PC-3 (cell line): ENCODE data around the gene PDZD7. TPM values are rescaled to one million over a fixed set of nuclear protein-coding genes. Genes with fewer than 3 reads are reported as not detected.

Experiments used
- ATAC-seq: fragments of 200-7000 bp; cut with Tn5 transposase; 2 replicates; pipeline ENCODE4 v1.9.1; 2020; ENCODE audit warnings: mild to moderate bottlenecking, moderate library complexity
- BruUV-seq: library from RNA; stranded (reverse); fragments of 400-500 nt; replicated peaks from 2 replicates; lab custom pipeline; 2021; lab: Mats Ljungman, UMichigan
- CTCF ChIA-PET: fragments of 300-600 bp; sonication (Branson Sonifier 250); formaldehyde crosslinking; loops from one replicate; lab custom pipeline; 2022; ENCODE audit warnings: antibody characterized with exemption; lab: Charles Lee
- POLR2A ChIA-PET: fragments of 300-600 bp; sonication (Branson Sonifier 250); formaldehyde crosslinking; loops from one replicate; lab custom pipeline; 2022; ENCODE audit warnings: antibody characterized with exemption; ENCODE audit not compliant: unreplicated experiment; lab: Charles Lee
- DNase-seq: peaks from one replicate; pipeline ENCODE4 v3.0.0-alpha.2; 2015
- H2AFZ ChIP-seq: fragments of 300-600 bp; sonication (generic); 2 replicates; pipeline ENCODE4 v1.6.0; 2016; ENCODE audit warnings: antibody characterized with exemption, low read length
- H3F3A ChIP-seq: fragments of 300-600 bp; sonication (generic); one replicate; pipeline ENCODE4 v1.6.0; 2017; ENCODE audit warnings: antibody characterized with exemption, low read length, control low read depth, mild to moderate bottlenecking; ENCODE audit not compliant: unreplicated experiment
- H3K27ac ChIP-seq: fragments of 300-600 bp; sonication (generic); 2 replicates; pipeline ENCODE4 v1.5.1; 2016; ENCODE audit warnings: mild to moderate bottlenecking, low read length
- H3K27me3 ChIP-seq: fragments of 300-600 bp; sonication (generic); 2 replicates; pipeline ENCODE4 v1.6.1; 2016; ENCODE audit warnings: low read length, mixed read lengths
- H3K36me3 ChIP-seq: fragments of 300-600 bp; sonication (generic); 2 replicates; pipeline ENCODE4 v1.6.1; 2016; ENCODE audit warnings: low read depth, mixed run types, low read length, mixed read lengths
- H3K4me1 ChIP-seq: fragments of 300-600 bp; sonication (generic); 2 replicates; pipeline ENCODE4 v1.5.1; 2016; ENCODE audit warnings: low read length; ENCODE audit not compliant: insufficient read depth
- H3K4me2 ChIP-seq: fragments of 300-600 bp; sonication (generic); 2 replicates; pipeline ENCODE4 v1.6.0; 2016; ENCODE audit warnings: low read length
- H3K4me3 ChIP-seq: fragments of 300-600 bp; sonication (generic); 2 replicates; pipeline ENCODE4 v1.5.1; 2016; ENCODE audit warnings: mild to moderate bottlenecking, low read length, mixed read lengths
- H3K79me2 ChIP-seq: fragments of 300-600 bp; sonication (generic); 2 replicates; pipeline ENCODE4 v1.6.1; 2017; ENCODE audit warnings: low read length, mixed read lengths
- H3K9ac ChIP-seq: fragments of 300-600 bp; sonication (generic); 2 replicates; pipeline ENCODE4 v1.6.0; 2016; ENCODE audit warnings: mild to moderate bottlenecking, low read length
- H3K9me2 ChIP-seq: fragments of 300-600 bp; sonication (generic); replicated peaks from 2 replicates; pipeline ENCODE4 v1.6.1; 2016; ENCODE audit warnings: mixed run types, low read length, mixed read lengths
- H3K9me3 ChIP-seq: fragments of 300-600 bp; sonication (generic); 2 replicates; pipeline ENCODE4 v1.6.1; 2016; ENCODE audit warnings: low read length, mixed read lengths
- H4K20me1 ChIP-seq: fragments of 300-600 bp; sonication (generic); 2 replicates; pipeline ENCODE4 v1.6.1; 2016; ENCODE audit warnings: low read length, mixed read lengths
- EZH2 ChIP-seq: fragments of 300-600 bp; sonication (generic); IDR thresholded peaks from one replicate; pipeline ENCODE4 v1.6.1; 2017; ENCODE audit warnings: antibody characterized with exemption, mild to moderate bottlenecking, low read length; ENCODE audit not compliant: unreplicated experiment
- EZH2phosphoT487 ChIP-seq: fragments of 300-600 bp; sonication (generic); IDR thresholded peaks from 2 replicates; pipeline ENCODE4 v1.6.1; 2018; ENCODE audit warnings: mild to moderate bottlenecking, antibody characterized with exemption, low read length, borderline replicate concordance
- intact Hi-C: fragments of 100-400 bp; cut with micrococcal nuclease; formaldehyde crosslinking; loops from 2 replicates; pipeline ENCODE4 v1.9.0; 2023
- total RNA-seq: library from RNA; depleted of rRNA; stranded (reverse); fragments of >200 nt; gene quantifications from 2 replicates; pipeline ENCODE4 v1.2.3, GENCODE V29; 2014
- TF ChIP-seq, protein P1 (sequence below): fragments of 300-600 bp; sonication (generic); conservative IDR thresholded peaks from 2 replicates; pipeline ENCODE4 v1.5.1; 2017; ENCODE audit warnings: antibody characterized with exemption, low read depth, mild to moderate bottlenecking, low read length

The PDZD7 gene
- total RNA-seq, 1 experiment from 2014 or later = 2.8 TPM

- Histone ChIP-seq H4K20me1 (peaks cover 14% of the 10 kb centered on the region), H3K4me3 (peak overlapping the region; percentile 99), H3K4me2 (peak overlapping the region; percentile 98), H3K36me3 (peaks cover 16% of the 10 kb centered on the region; the same call in 1 of the 2 replicates), H3F3A (no peaks in the 10 kb centered on the region), H3K9me3 (no peaks in the 10 kb centered on the region), H3K9me2 (no peaks in the 10 kb centered on the region), H3K79me2 (peaks cover 58% of the 10 kb centered on the region), H3K4me1 (peaks cover 30% of the 10 kb centered on the region), H2AFZ (peak overlapping the region; percentile 99), H3K27ac (no peak overlapping the region), H3K9ac (peak overlapping the region; percentile 97), H3K27me3 (no peaks in the 10 kb centered on the region)
- ChIA-PET CTCF (no interaction called here), POLR2A (no interaction called here)
- intact Hi-C loops = no loop called here
- TF ChIP-seq EZH2 (no peak), EZH2phosphoT487 (no peak)
- TF ChIP-seq, protein P1, sequence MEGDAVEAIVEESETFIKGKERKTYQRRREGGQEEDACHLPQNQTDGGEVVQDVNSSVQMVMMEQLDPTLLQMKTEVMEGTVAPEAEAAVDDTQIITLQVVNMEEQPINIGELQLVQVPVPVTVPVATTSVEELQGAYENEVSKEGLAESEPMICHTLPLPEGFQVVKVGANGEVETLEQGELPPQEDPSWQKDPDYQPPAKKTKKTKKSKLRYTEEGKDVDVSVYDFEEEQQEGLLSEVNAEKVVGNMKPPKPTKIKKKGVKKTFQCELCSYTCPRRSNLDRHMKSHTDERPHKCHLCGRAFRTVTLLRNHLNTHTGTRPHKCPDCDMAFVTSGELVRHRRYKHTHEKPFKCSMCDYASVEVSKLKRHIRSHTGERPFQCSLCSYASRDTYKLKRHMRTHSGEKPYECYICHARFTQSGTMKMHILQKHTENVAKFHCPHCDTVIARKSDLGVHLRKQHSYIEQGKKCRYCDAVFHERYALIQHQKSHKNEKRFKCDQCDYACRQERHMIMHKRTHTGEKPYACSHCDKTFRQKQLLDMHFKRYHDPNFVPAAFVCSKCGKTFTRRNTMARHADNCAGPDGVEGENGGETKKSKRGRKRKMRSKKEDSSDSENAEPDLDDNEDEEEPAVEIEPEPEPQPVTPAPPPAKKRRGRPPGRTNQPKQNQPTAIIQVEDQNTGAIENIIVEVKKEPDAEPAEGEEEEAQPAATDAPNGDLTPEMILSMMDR = no peak
- BruUV-seq = TSS peak; percentile 78
- no peak for DNase-seq
- ATAC-seq = no peak
Measured at GRCh38 chr10:100986623-100986951, 44.3 kb downstream of the PDZD7 start.

GRCh38 chr10:100985336-100985735, 45.6 kb downstream of the PDZD7 start:
- Histone ChIP-seq H3K9me3 (no peaks in the 10 kb centered on the region), H3K36me3 (peaks cover 8% of the 10 kb centered on the region; the same call in 1 of the 2 replicates), H3K27ac (no peak overlapping the region), H3K4me2 (no peak overlapping the region), H3K79me2 (peaks cover 47% of the 10 kb centered on the region), H3K4me1 (peaks cover 25% of the 10 kb centered on the region), H3K9ac (no peak overlapping the region), H4K20me1 (peaks cover 12% of the 10 kb centered on the region), H3K9me2 (no peaks in the 10 kb centered on the region), H3K27me3 (no peaks in the 10 kb centered on the region), H3K4me3 (no peak overlapping the region), H2AFZ (no peak overlapping the region), H3F3A (no peaks in the 10 kb centered on the region)
- TF ChIP-seq, protein P1 = no peak
- TF ChIP-seq EZH2 (no peak), EZH2phosphoT487 (no peak)
- ChIA-PET POLR2A (no interaction called here), CTCF (interaction anchor here (0.6 kb wide), 1 partner anchor 58 kb away, joined by 3 read pairs; no protein-coding TSS in a partner anchor)
- ATAC-seq = no peak
- no peak for DNase-seq
- no TSS peak for BruUV-seq
- intact Hi-C loops = no loop called here

- ChIA-PET POLR2A (no interaction called here), CTCF (interaction anchor here (0.6 kb wide), 1 partner anchor 58 kb away, joined by 3 read pairs; no protein-coding TSS in a partner anchor)
- Histone ChIP-seq H3K27ac (no peak overlapping the region), H3K4me3 (no peak overlapping the region), H3K9ac (no peak overlapping the region), H2AFZ (no peak overlapping the region), H3K27me3 (no peaks in the 10 kb centered on the region), H3K9me3 (no peaks in the 10 kb centered on the region), H4K20me1 (peaks cover 10% of the 10 kb centered on the region), H3K79me2 (peaks cover 41% of the 10 kb centered on the region), H3K36me3 (peaks cover 4% of the 10 kb centered on the region; the same call in 1 of the 2 replicates), H3K4me1 (peaks cover 19% of the 10 kb centered on the region), H3K4me2 (no peak overlapping the region), H3F3A (no peaks in the 10 kb centered on the region), H3K9me2 (no peaks in the 10 kb centered on the region)
- no peak for DNase-seq
- TF ChIP-seq EZH2phosphoT487 (no peak), EZH2 (no peak)
- TF ChIP-seq, protein P1 = no peak
- intact Hi-C loops = no loop called here
- no peak for ATAC-seq
- no TSS peak for BruUV-seq
Measured at GRCh38 chr10:100984672-100985177, 46.2 kb downstream of the PDZD7 start.
